Globus pallidus (tissue), 1 donor: ENCODE measurements around the gene ADAMTS9.

ENCODE experiments used
- DNase-seq: peaks from one replicate; pipeline ENCODE4 v3.0.0-alpha.2; 2015; ENCODE audit warnings: low spot score

The ADAMTS9 gene

GRCh38 chr3:64685331-64685799 lies 2.4 kb downstream of the ADAMTS9 start:
- DNase-seq, result peak; percentile 41

- DNase-seq, result no peak
Observed at GRCh38 chr3:64684715-64685261, 3.0 kb downstream of the ADAMTS9 start.

- DNase-seq, result no peak
Observed at GRCh38 chr3:64681827-64682226, 6.0 kb downstream of the ADAMTS9 start.

- no peak for DNase-seq
Observed at GRCh38 chr3:64681015-64681414, 6.8 kb downstream of the ADAMTS9 start.

- DNase-seq, result no peak
Observed at GRCh38 chr3:64680334-64680733, 7.5 kb downstream of the ADAMTS9 start.

- DNase-seq, result no peak
Observed at GRCh38 chr3:64677961-64678716, 9.7 kb downstream of the ADAMTS9 start.

- DNase-seq, result no peak
Observed at GRCh38 chr3:64676831-64677230, 11.0 kb downstream of the ADAMTS9 start.

GRCh38 chr3:64675687-64676247 lies 12.0 kb downstream of the ADAMTS9 start:
- DNase-seq, result no peak

- DNase-seq, result no peak
Observed at GRCh38 chr3:64674591-64675076, 13.2 kb downstream of the ADAMTS9 start.

GRCh38 chr3:64673159-64673715 lies 14.6 kb downstream of the ADAMTS9 start:
- DNase-seq, result no peak

GRCh38 chr3:64668582-64669510 lies 19.0 kb downstream of the ADAMTS9 start:
- DNase-seq, result no peak

- DNase-seq, result peak; percentile 35
Observed at GRCh38 chr3:64667887-64668581, 19.8 kb downstream of the ADAMTS9 start.

GRCh38 chr3:64667138-64667537 lies 20.7 kb downstream of the ADAMTS9 start:
- DNase-seq, result no peak

- DNase-seq, result no peak
Observed at GRCh38 chr3:64666171-64666588, 21.6 kb downstream of the ADAMTS9 start.

GRCh38 chr3:64664397-64664796 lies 23.4 kb downstream of the ADAMTS9 start:
- DNase-seq, result no peak

- DNase-seq, result no peak
Observed at GRCh38 chr3:64659617-64659978, 28.2 kb downstream of the ADAMTS9 start.

GRCh38 chr3:64658001-64658400 lies 29.8 kb downstream of the ADAMTS9 start:
- no peak for DNase-seq

- no peak for DNase-seq
Observed at GRCh38 chr3:64656544-64656943, 31.3 kb downstream of the ADAMTS9 start.

- DNase-seq, result no peak
Observed at GRCh38 chr3:64655160-64655559, 32.6 kb downstream of the ADAMTS9 start.

GRCh38 chr3:64654013-64654412 lies 33.8 kb downstream of the ADAMTS9 start:
- DNase-seq, result no peak

GRCh38 chr3:64653101-64653500 lies 34.7 kb downstream of the ADAMTS9 start:
- DNase-seq, result no peak
